D721Med (cell line): ENCODE measurements around the gene DTNB.

Experiments
- DNase-seq: peaks from one replicate; pipeline ENCODE4 v3.0.0; 2011; ENCODE audit warnings: low spot score; ENCODE audit not compliant: insufficient read length
- FAIRE-seq: peaks from 2 replicates; lab custom pipeline; 2011; peaks lifted over from hg19 to GRCh38; lab: Jason Lieb, UNC
- TF ChIP-seq, protein P1 (sequence below): IDR thresholded peaks from 2 replicates; pipeline ENCODE4 v1.5.1; 2012; ENCODE audit warnings: mild to moderate bottlenecking, control low read depth; ENCODE audit not compliant: insufficient read depth; ENCODE audit errors: missing control alignments

The DTNB gene

DNA sequence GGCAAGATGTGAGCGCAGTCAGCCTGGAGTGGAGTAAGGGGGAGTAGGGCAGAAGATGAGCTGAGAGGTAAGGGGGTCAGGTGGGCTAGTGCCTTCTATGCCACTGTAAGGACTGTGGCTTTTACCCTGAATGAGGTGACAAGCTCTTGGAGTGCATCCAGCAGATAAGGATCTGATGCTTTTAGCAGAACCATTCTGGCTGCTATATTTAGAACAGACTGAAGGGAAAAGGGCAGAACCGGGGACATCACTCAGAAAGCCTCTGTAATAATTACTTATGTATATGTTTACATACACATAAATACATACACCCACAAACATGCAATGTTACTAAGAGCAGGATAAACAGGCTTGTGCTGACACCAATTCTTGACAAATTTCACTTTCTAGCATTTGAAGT lies 124.8 kb downstream of the DTNB start:
- no peak for DNase-seq
- TF ChIP-seq, protein P1, sequence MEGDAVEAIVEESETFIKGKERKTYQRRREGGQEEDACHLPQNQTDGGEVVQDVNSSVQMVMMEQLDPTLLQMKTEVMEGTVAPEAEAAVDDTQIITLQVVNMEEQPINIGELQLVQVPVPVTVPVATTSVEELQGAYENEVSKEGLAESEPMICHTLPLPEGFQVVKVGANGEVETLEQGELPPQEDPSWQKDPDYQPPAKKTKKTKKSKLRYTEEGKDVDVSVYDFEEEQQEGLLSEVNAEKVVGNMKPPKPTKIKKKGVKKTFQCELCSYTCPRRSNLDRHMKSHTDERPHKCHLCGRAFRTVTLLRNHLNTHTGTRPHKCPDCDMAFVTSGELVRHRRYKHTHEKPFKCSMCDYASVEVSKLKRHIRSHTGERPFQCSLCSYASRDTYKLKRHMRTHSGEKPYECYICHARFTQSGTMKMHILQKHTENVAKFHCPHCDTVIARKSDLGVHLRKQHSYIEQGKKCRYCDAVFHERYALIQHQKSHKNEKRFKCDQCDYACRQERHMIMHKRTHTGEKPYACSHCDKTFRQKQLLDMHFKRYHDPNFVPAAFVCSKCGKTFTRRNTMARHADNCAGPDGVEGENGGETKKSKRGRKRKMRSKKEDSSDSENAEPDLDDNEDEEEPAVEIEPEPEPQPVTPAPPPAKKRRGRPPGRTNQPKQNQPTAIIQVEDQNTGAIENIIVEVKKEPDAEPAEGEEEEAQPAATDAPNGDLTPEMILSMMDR: no peak
- no peak for FAIRE-seq

DNA sequence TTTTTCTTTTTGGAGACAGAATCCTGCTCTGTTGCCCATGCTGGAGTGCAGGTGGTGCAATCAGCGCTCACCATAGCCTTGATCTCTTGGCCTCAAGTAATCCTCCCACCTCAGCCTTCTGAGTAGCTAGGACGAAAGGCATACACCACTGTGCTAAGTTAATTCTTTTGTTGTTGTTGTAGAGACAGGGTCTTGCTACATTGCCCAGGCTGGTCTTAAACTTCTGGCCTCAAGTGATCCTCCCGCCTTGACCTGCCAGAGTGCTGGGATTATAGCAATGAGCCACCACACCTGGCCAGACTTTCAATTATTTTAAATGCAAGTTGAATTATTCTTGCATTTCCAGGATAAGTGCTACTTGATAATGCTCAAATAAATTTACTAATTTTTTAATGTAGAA lies 126.5 kb downstream of the DTNB start:
- TF ChIP-seq, protein P1: no peak
- FAIRE-seq: no peak
- no peak for DNase-seq

DNA sequence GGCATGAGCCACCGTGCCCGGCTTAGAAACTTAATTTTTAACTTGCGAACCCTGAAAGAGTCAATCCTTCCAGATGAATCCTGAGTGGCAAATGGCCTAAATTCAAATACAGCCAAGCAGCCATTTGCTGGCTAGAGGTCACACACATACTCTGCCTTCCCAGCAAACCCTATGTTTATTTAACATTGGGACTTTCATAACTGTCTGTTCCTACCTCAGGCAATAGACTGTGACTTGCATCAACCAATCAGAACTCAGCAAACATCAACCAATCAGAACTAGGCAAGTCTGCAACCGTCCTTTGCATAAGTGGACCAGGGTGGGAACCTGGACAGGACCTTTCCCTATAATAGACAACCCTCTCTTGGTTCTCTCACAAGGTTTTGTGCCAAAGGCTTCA lies 127.5 kb downstream of the DTNB start:
- DNase-seq: no peak
- TF ChIP-seq, protein P1: no peak
- FAIRE-seq: no peak

DNA sequence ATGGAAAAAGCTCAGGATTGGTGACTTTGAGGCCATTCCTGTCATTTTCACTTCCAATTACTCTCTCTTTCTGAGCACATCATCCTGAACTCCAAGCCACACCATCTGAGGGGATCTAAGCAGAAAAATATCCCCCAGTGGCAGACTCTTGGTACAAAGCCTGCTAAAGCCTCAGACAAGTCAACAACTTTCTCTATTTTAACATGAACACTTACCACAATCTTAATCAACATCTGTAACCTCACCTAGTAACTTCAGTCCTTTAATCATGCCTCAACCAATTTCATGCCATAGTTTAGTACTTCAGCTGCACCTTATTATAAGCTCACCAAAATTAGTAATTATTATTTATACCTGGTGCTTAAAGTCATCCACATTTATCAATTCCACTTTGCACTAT lies 128.9 kb downstream of the DTNB start:
- DNase-seq (no peak), FAIRE-seq (no peak)
- TF ChIP-seq, protein P1: no peak

DNA sequence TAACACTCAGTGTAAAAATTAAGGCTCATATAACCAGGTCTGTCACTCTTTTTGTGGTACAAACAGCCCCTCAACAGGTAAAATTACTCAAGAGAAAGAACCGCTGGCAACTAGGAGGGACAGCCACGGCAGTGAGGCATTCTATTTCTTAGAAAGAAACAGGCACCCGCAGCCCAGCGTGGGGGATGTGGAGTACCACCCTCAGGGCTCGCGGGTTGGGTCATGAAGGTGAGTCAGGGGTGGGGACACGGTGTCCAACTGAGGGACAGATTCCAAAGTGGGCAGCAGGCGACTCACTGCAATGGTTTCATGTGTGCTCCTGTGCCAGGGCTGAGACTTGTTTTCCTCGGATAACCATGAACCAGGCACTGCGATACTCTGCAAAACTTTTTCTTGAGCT lies 129.4 kb downstream of the DTNB start:
- DNase-seq (no peak), FAIRE-seq (no peak)
- TF ChIP-seq, protein P1: no peak

DNA sequence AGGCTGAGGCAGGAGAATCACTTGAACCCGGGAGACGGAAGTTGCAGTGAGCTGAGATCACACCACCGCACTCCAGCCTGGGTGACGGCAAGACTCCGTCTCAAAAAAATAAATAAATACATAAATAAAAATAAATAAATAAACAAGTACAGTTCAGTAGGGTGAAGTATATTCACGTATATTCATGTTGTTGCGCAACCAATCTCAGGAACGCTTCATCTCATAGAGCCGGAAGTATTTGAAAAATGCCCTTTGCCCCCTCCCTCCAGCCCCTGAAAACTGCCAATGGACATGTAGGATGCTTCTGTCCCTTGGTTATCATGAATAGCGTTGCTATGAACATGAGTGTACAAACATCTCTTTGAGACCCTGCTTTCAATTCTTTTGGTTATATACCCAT lies 132.0 kb downstream of the DTNB start:
- TF ChIP-seq, protein P1: no peak
- no peak for DNase-seq
- FAIRE-seq: no peak

DNA sequence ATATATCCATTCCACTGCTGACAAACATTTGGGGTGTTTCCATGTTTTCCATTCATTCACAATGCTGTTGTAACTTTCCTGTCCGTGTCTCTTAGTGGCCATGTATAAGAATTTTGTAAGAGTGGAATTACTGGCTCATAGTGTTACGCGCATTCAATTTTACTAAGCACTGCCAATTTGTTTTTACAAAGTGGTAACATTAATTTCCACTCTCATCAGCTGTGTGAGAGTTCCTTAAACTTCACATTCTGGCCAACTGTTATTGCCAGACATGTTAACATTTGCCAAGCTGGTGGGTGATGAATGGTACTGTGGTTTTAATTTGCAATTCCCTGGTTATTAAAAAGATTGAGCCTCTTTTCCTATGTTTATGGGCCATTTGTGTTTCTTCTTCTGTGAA lies 134.2 kb downstream of the DTNB start:
- TF ChIP-seq, protein P1: no peak
- DNase-seq (no peak), FAIRE-seq (no peak)
